Pulmonary artery endothelial cell (primary cell): Measurements from ENCODE around the gene CLEC17A. TPM values are rescaled to one million over a fixed set of nuclear protein-coding genes. Genes with fewer than 3 reads are reported as not detected.
"Not testable (repeated sequence)": the region's sequence is repeated elsewhere in the genome, so short reads cannot be mapped to it uniquely, and the experiment has no call there.

Source experiments
- DNase-seq: peaks from one replicate; pipeline ENCODE4 v3.0.0-alpha.2; 2011; ENCODE audit warnings: low read depth, low spot score
- total RNA-seq: library from RNA; depleted of rRNA; stranded (reverse); fragments of >200 nt; gene quantifications from 2 replicates; pipeline ENCODE4 v1.2.3, GENCODE V29; 2014

CLEC17A gene
- total RNA-seq, 1 donor from 2014 or later: not detected

DNA sequence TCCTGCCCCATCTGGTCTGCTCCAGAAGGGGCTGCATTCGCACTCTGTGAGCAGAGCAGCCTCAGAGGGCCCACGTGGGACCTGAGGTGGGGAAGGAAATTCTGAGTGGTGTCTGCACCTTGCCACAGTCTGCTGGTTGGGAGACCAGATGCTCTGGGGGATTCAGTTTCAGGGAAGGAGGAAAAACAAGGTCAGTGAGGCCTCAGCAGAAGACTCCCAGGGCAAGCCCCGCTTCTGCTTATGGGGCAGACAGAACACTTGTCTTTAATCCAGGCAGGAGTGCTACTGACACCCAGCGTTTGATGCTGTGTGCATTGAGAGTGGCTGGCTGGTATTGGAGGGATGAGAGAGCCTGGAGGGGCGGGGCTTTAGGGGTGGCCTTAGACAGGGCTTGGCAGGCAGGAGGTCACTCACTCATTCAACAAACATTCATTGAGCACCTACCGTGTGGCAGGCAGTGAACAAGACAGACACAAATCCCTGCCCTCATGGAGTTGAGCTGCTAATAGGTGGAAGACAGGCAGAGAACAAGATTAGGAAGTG is 4.9 kb upstream of the CLEC17A start:
- DNase-seq: no peak

DNA sequence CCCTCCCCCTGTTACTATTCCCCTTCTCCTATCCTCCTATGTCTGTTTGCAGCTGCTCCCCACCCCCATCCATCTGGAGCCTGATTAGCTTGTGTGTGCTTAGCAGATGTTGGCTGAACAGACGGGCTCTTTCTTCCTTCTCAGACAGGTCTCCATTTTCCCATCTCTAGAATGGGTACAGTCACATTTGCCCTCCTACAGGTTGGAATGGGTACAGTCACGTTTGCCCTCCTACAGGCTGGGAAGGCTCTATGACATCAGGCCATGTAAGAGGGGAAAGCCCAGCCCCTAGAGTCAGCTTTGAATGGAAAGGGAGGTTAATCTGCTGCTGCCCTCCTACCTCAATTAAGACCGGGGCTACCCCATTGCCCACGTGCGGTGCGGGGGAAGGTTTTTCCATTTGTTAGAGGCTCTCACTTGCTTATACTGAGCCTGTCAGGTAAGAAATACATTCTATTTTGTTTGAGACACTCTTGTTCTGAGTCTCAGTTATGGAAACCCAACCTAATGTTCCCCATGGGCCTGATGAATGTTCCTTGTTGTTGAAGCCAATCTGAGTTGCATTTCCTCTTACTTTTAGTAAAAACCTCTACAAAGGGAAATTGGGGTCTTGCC is 2.2 kb upstream of the CLEC17A start:
- no peak for DNase-seq

DNA sequence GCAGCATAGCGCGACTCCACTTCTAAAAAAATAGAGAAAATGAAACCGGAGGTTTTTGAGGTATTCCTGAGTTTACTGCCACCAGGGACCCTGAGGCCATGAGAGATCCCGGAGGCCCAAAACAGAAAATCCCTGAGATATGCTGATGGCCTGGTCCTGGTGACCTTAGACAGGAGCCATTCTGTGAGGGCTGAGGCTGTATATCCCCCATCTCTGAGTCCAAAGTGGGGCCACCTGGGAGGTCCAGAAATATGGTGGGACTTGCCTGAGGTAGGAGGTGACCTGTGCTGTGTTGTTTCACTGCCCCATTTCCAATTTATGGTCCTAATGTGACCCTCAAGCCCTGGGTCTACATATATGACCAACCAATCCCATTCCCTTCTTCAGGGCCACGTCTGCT is 1.5 kb downstream of the CLEC17A start:
- not testable (repeated sequence) for DNase-seq

DNA sequence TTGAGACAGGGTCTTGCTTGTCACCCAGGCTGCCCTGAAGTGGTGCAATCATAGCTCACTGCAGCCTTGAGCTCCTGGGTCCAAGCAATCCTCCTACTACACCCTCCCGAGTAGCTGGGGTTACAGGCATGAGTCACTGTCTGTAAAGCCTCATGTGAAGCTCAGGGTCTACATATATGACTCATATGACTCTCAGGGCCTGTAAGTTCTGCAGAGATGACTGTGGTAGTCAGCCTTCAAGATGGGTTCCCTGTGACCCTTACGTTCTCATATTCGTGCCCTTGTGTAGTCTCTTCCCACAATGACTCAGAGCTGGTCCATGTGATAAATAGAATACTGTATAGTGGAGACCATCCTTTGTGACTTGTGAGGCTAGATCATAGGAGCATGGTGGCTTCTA is 2.3 kb downstream of the CLEC17A start:
- not testable (repeated sequence) for DNase-seq

DNA sequence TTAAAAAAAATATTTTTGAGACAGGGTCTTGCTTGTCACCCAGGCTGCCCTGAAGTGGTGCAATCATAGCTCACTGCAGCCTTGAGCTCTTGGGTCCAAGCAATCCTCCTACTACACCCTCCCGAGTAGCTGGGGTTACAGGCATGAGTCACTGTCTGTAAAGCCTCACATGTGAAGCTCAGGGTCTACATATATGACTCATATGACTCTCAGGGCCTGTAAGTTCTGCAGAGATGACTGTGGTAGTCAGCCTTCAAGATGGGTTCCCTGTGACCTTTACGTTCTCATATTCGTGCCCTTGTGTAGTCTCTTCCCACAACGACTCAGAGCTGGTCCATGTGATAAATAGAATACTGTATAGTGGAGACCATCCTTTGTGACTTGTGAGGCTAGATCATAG is 6.5 kb downstream of the CLEC17A start:
- not testable (repeated sequence) for DNase-seq

DNA sequence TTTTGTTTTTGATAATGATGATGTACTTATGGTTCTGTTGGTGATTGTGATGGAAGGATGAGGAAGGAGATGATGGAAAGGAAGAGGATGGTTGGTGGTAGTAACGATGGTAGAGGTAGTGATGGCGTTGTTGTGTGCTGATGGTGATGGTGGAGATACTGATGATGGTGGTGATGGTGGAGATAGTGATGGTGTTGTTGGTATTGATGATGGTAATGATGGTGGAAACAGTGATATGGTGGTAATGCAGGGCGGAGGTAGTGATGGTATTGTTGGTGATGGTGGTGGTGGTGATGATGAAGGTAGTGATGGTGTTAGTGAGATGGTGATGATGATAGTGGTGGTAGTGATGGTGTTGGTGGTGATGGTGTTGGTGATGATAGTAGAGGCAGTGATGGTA is 12.7 kb downstream of the CLEC17A start:
- DNase-seq: no peak

DNA sequence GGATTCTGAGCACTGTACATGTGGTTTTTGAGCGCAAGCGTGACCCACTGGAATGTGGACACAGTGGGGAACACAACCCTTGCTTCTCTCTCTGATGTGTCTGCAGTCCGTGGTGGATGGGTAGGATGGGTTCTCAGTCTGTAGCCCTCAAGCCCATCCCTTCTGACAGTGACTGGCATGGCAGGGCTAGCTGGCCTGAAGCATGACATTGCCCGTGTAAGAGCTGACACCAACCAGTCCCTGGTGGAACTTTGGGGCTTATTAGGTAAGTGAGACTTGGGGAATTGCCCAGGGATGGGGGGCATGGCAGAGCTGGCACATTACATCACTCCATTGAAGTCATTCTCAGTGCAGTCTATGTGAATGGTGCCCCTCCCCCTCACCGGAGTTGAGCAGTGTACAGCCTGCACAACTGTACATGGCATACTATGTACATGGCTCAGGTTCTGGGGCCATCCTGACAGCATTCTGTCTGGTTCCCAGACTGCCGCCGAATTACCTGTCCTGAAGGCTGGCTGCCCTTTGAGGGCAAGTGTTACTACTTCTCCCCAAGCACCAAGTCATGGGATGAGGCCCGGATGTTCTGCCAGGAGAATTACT is 16.8 kb downstream of the CLEC17A start:
- no peak for DNase-seq

DNA sequence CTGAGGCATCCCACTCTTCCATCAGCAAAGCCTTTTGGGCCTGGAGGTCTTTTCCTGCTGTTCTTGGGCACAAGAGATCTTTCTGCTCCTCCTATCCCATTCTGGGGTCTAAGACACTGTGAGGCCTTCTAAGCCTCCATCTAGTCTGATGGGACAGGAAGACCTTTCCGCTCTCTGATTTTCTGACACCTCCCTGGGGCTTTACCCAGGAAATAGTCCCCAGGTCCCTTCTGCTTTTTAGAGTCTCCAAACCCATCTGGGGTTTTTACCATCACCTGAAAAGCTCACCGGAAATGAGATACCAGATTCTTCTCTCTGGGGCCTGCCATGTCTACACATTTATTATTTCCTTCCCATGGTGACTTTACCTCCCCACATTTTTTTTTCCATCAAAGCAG is 21.1 kb downstream of the CLEC17A start:
- DNase-seq: no peak

DNA sequence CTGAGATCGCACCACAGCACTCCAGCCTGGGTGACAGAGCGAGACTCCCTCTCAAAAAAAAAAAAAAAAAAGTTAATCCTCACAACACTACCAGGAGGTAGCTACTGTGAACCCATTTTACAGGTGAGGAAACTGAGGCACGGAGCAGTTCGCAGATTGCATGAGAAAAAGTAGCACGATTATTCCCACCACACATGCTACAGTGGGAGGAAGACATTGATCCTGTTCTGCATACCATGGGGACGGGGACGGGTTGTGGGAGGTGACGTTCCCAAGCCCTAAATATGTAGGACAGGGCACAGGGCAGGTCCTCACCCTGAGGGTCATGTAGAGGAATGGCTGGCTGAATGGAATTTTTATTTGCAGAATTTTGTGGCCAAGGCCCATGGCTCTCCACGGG is 23.7 kb downstream of the CLEC17A start:
- DNase-seq: no peak

DNA sequence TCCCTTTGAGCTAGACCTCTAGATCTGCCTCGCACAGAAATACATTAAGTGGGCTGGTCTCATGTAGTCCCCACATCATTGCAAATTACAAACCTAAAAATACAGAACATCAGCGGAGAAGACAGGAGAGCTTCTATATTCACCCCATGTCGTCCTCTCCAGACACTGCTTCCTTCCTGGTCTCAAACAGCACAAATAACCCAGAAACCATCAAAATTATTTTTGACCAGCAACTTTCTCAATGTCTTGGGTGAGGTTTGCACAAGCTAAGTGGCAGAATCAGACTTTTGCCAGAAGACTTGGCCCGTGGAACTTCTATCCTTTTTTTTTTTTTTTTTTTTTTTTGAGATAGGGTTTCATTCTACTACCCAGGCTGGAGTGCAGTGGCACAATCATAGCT is 28.2 kb downstream of the CLEC17A start:
- DNase-seq: no peak

DNA sequence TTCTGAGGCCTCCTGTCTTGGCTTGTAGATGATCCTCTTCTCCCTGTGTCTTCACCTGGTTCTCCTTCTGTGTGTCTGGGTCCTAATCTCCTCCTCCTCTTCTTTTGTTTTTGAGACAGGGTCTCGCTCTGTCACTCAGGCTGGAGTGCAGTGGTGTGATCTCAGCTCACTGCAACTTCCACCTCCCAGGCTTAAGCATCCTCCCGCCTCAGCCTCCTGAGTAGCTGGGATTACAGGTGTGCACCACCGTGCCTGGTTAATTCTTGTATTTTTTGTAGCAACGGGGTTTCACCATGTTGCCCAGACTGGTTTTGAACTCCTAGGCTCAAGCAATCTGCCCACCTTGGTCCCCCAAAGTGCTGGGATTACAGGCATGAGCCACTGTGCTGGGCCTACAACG is 29.4 kb downstream of the CLEC17A start:
- DNase-seq: not testable (repeated sequence)

DNA sequence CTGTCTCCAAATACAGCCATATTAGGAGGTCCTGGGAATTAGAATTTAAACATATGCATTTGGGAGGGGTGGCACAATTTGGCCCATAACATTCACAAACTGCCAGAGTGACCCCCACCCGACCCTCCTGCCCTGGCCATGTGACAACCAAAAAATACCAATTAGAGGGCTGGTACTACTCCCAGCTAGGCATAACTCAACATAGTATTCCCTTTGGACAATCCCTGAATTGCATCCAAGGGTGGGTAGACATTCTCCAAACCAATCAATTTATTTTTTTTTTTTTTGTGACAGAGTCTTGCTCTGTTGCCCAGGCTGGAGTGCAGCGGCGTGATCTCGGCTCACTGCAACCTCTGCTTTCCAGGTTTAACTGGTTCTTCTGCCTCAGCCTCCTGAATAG is 29.8 kb downstream of the CLEC17A start:
- no peak for DNase-seq

DNA sequence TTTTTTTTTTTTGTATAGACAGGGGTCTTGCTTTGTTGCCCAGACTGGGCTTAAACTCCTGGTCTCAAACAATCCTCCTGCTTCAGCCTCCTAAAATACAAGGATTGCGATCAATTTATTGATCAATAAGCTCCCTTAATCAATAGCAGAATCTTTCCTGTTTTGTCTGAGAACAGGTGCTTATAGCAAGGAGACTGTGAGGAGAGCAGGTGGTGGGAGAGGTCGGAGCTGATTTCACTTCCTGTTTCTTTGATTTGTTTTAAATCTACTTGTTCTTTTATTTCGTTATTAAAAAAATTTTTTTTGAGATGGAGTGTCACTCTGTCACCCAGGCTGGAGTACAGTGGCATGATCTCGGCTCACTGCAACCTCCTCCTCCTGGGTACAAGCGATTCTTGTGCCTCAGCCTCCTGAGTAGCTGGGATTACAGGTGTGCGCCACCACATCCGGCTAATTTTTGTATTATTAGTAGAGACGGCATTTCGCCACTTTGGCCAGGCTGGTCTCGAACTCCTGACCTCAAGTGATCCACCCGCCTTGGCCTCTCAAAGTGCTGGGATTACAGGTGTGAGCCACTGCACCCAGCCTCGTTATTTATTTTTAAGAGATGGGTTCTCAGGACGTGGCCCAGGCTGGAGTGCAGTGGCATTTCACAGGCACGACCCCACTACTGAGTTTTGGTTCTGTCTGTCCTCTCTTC is 30.7 kb downstream of the CLEC17A start:
- not testable (repeated sequence) for DNase-seq

DNA sequence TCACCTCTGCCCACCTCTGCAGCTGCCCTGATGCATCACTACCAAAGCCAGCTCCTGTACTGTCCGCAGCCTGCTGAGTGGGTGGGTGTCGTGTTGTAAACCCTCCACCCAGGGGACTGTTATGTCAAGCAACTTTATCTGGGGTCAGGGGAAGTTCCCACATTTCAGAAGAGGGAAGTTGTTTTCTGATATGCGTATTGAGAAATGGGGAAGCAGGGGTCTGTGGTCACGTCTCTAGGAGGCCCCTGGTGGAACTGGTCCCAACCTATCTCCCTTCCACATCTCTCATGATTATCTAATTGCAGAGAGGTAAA is 31.2 kb downstream of the CLEC17A start:
- no peak for DNase-seq

DNA sequence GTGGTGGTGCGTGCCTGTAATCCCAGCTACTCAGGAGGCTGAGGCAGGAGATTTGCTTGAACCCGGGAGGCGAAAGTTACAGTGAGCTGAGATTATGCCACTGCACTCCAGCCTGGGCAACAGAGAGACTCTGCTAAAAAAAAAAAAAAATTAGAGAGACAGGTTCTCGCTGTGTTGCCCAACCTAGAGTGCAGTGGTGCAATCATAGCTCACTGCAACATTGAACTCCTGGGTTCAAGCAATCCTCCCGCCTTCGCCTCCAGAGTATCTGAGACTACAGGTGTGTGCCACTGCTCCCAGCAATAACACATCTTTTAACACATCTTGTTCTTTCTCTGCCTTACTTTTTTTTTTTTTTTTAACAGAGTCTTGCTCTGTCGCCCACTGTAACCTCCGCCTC is 32.7 kb downstream of the CLEC17A start:
- no peak for DNase-seq

DNA sequence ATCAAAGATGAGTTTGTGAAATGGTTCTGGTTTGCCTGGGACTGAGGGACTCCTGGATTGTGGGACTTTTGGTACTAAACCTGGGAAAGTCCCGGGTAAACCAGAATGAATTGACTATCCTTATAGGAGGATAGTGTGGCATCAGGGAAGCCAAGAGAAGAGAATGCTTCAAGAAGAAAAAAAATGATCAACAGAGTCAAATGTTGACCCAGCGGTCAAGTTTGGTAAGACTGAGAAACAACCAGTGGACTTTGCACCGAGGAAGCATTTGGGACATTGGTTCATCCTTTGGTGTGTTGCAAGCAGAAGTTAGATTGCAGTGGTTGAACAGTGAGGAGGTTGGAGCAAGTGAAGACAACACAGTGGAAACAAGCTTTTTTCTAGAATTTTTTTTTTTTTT is 33.5 kb downstream of the CLEC17A start:
- DNase-seq: no peak

DNA sequence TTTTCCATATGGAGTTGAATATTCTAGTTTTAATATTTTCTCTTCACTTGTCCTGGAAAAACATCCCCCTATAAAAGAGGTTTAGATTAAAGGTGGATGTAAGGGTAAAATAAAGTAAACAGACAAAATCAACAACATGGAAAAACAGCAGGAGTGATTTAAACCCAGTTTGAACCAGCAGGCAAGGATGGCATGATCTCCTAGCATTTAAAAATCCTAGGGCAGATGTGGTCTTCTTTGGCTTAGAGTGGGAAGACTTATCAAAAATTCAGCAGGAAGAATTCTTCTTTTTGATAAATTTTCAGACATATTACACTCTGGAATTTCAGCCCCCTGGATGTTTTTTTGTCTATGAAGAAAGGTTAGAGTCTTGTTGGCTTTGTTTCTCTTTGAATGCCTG is 36.5 kb downstream of the CLEC17A start:
- DNase-seq: no peak

DNA sequence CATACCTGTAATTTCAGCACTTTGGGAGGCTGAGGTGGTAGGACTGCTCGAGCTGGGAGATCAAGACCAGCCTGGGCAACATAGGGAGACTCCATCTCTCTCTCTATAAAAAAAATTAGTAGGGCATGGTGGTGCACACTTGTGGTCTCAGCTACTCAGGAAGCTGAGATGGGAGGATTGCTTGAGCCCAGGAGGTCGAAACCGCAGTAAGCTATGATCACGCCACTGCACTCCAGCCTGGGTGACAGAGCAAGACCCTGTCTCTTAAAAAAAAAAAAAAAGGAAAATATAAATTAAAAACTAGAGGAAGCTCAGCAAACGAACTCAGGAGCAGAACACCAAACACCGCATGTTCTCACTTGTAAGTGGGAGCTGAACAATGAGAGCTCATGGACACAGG is 41.6 kb downstream of the CLEC17A start:
- DNase-seq: not testable (repeated sequence)

DNA sequence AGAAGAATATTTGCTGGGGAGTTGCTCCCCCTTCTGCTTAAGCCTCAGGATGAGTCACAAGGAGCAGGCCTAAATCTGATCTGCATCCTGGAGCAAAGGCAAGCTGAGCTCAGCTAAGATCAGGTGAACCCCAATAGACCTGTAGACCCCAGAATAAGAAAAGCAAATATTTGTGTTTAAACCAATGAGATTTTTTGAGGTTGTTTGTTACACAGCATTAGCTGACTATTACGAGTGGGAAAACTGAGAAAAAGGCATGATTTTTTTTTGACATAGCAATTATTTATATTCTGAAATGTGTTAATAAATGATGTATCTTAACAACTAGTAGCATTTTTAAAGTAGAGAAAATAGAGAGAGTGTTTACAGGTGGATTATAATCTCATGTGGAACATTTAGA is 46.7 kb downstream of the CLEC17A start:
- DNase-seq: no peak

DNA sequence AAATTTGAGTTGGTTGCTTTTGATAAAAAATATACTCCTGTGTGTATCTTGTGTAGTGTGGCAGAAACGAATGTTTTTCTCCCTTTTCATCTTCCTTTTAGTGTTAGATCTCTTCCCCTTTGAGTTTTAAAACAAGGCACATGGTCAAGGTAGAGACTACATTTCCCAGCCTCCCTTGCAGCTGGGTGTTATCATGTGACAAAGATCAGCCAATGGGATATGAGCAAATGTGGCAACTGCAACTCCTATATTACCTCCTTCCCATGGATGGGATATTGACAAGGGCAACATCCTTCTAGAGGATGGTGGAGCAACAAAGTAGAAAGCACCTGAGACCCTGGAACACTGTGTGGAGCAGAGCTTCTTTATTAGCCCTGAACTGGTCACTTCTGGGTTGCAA is 49.4 kb downstream of the CLEC17A start:
- DNase-seq: no peak

DNA sequence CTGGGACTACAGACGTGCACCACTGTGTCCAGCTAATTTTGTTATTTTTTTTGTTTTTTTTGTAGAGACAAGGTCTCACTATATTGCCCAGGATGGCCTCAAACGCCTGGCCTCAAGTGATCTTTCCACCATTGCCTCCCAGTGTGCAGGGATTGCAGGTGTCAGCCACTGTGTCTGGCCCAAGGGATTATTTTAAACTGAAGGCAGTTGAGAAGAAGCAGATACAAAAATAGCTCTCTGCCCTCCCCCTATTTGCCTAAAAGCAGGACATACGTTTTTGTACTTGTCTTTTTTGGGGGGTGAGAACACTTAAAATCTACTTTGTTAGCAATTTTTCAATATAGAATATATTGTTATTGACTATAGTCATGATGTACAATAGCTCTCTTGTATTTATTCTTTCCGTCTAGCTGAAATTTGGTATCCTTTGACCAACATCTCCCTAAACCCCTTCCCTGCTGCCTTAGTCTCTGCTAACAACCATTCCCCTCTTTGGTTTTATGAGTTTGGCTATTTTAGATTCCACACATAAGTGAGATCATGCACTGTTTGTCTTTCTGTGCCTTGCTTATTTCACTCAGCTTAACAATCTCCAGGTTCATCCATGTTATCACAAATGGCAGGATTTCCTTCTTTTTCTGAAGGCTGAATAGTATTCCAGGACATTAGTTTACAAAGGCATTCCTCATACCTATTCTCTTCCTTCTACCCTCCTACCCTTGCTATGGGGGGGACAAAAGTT is 56.8 kb downstream of the CLEC17A start:
- DNase-seq: no peak

DNA sequence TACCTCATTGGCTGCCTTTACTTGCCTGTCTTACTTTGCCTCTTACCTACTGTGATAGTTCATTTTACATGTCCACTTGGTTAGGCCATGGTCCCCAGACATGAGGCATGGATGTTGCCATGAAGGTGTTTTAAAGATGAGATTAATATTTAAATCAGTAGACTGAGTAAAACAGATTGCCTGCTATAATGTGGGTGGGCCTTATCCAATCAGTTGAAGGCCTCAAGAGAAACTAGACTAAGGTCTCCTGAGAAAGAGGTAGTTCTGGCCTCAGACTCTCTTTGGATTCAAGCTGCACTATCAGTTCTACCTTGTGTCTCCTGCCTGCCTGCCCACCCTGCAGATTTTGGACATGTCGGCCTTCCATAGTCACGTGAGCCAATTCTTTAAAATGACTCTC is 65.6 kb downstream of the CLEC17A start:
- no peak for DNase-seq
